ENCODE data around the gene GCNT1. TPM values are rescaled to one million over a fixed set of nuclear protein-coding genes. Genes with fewer than 3 reads are reported as not detected.
"Not testable (repeated sequence)": the region's sequence is repeated elsewhere in the genome, so short reads cannot be mapped to it uniquely, and the experiment has no call there.

The GCNT1 gene
- total RNA-seq, 1 donor from 2014 or later = 9.2 TPM

DNA sequence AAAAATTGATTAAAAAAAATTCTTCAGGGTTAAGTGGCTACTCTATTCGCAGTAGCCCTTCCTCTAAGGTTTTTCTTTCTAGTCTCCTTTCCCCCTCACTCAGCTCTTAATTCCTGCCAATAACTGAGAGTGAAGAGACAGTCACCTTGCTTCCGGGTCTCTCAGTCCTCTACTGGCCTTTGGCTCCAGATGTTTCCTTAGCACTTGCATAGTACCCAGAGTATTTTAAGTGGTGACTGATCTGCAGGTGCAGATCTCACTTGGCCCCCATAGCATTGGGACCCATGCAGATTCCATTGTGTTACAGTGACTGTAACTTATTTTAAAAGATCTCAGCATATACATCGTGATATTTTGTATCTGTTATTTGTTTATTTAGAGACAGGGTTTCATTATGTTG is 66.2 kb downstream of the GCNT1 start:
- no peak for ATAC-seq
- intact Hi-C loops (cut with DNase I) = no loop called here
- DNase-seq (ENCODE audit: low spot score) = no peak

DNA sequence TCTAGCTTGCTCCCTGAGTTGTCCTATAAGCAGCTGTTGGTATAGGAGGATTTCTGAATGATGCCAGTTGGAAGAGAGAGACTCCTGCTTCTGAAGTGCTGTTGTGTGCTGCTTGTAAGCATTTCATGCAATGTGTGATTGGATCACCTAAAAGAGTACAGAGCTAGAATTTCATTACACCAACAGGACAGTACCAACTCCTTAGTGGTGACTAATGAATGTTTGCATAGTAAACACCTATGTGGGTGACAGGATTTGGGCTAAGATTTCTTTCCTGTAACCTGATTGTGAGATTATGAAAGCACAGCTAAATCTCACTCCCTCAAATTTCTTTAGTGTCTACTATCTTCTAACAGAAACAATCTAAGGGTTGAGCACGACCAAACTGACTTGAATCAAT is 67.0 kb downstream of the GCNT1 start:
- ATAC-seq = no peak
- intact Hi-C loops (cut with DNase I) = no loop called here
- no peak for DNase-seq (ENCODE audit: low spot score)

GRCh38 chr9:76528056-76528455 is 69.1 kb downstream of the GCNT1 start:
- ATAC-seq = no peak
- DNase-seq (ENCODE audit: low spot score) = no peak
- intact Hi-C loops (cut with DNase I) = no loop called here

- DNase-seq (ENCODE audit: low spot score) (no peak), ATAC-seq (no peak)
- intact Hi-C loops (cut with DNase I) = no loop called here
Measured at GRCh38 chr9:76528642-76529190, 69.7 kb downstream of the GCNT1 start.

DNA sequence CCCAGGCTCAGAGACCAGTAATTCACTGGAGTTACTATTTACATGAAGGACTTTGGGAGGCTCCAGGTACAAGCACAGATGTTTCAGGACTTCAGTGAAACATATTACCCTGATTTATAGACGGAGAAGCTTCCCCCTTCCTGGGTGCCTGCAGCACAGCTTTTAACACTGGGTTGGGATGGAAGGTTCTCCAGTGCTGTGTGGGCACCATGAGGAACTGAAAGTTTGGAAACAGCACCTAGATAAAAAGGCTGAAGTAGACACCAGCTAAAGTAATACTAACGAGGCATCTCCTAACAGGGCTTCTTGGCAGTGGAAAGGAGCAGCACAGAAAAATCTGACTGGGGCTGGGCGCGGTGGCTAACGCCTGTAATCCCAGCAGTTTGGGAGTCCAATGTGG is 70.7 kb downstream of the GCNT1 start:
- intact Hi-C loops (cut with DNase I) = no loop called here
- ATAC-seq (no peak), DNase-seq (ENCODE audit: low spot score) (no peak)

DNA sequence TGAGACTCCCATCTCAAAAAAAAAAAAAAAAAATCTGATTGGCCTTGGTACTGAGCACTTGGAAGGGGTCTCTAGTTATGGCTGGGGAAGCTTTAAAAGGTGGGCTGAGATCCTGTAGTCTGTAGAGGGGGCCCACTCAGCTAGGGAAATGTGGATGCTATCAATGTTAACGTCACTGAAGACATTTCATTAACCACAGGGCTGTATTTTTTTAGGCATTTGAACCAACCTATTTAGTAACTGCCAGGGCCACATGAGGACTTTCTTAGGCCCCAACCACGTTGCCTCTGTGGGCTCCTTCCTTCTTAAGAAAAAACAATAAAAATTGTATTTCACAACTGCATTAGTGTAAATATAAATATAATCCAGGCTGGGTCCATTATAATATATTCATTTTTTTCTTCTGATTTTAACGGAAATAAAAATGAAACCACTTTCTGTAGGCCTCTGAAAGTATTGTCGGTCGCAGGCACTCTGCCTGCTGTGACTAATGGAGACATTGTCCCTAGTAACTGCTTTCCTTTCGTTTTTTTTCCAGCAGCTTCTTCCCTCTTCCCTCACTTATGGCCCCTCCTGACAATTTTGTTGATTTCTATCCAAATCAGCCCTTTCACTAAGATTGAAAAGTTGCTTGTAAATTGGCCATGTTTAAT is 71.6 kb downstream of the GCNT1 start:
- DNase-seq (ENCODE audit: low spot score) (no peak), ATAC-seq (peak; percentile 33)
- intact Hi-C loops (cut with DNase I) = no loop called here

GRCh38 chr9:76531231-76531780 is 72.3 kb downstream of the GCNT1 start:
- intact Hi-C loops (cut with DNase I) = no loop called here
- no peak for ATAC-seq
- DNase-seq (ENCODE audit: low spot score) = no peak

GRCh38 chr9:76532877-76533276 is 73.9 kb downstream of the GCNT1 start:
- DNase-seq (ENCODE audit: low spot score); ATAC-seq; intact Hi-C loops (cut with DNase I): not testable (repeated sequence)

DNA sequence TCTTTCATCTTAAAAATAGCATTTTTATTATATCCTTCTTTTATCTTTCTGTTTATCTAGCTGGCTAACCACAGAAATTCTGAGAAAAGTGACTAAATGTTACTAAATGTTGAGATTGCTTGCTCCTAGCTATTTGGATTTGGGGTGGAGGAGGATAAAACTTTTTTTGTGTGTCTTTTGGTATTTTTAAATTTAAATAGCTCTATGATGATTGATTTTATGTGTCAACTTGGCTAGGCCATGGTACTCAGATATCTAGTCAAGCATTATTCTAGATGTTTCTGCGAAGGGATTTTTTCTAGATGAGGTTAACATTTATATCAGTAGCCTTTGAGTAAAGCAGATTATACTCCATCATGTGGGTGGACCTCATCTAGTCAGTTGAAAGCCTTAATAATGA is 75.0 kb downstream of the GCNT1 start:
- no peak for DNase-seq (ENCODE audit: low spot score)
- ATAC-seq = no peak
- intact Hi-C loops (cut with DNase I) = no loop called here

DNA sequence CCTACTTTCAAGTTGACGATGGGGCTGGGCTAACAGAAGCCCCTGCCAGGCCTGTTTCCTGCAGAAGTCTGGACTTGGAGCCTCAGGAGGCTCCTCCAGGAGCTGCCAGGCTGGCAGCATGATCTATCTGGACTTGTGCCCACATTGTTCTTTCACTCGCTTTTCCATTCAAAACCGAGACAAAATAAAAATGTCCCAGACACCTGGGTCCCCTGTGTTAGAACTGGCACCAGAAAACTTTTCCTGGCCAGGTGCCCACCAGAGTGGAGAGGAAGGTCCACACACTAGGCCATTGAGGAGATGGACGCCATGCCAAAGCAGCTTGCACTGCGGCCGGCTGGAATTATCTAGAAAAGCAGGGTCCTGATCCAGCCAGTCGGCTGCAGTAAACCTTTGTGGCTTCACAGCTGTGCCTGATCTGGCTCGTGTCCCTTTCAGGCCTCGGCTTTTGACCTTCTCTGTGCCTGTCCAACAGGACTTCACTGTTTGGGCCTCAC is 78.2 kb downstream of the GCNT1 start:
- intact Hi-C loops (cut with DNase I) = no loop called here
- ATAC-seq (peak; percentile 92), DNase-seq (ENCODE audit: low spot score) (peak; percentile 82)

- intact Hi-C loops (cut with DNase I) = no loop called here
- ATAC-seq = no peak
- no peak for DNase-seq (ENCODE audit: low spot score)
Measured at GRCh38 chr9:76539180-76539579, 80.2 kb downstream of the GCNT1 start.

- ATAC-seq (no peak), DNase-seq (ENCODE audit: low spot score) (no peak)
- intact Hi-C loops (cut with DNase I) = no loop called here
Measured at GRCh38 chr9:76542360-76542759, 83.4 kb downstream of the GCNT1 start.

GRCh38 chr9:76545191-76545590 is 86.2 kb downstream of the GCNT1 start:
- ATAC-seq (no peak), DNase-seq (ENCODE audit: low spot score) (no peak)
- intact Hi-C loops (cut with DNase I) = no loop called here

DNA sequence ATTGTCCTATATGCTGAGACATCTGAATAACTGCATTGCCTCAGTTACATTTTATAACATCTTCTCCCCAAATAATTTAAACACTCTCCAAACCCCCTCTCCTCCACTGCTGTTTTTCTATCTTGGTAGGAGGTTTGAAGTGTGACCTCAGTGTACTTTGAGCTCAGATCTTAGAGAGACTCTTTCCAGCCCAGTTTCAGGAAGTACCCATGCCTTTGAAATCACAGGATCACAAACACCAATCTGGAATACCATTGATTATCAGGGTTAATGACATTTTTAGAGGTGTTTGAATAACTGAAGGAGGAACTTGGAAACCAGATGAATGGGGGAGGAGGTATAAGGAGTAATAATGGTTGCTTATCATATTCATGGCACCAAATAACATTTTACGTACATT is 93.2 kb downstream of the GCNT1 start:
- DNase-seq (ENCODE audit: low spot score) (no peak), ATAC-seq (no peak)
- intact Hi-C loops (cut with DNase I) = no loop called here

GRCh38 chr9:76552751-76553455 is 93.9 kb downstream of the GCNT1 start:
- intact Hi-C loops (cut with DNase I) = no loop called here
- DNase-seq (ENCODE audit: low spot score) = no peak

GRCh38 chr9:76553680-76554079 is 94.7 kb downstream of the GCNT1 start:
- ATAC-seq (no peak), DNase-seq (ENCODE audit: low spot score) (no peak)
- intact Hi-C loops (cut with DNase I) = no loop called here

More at GRCh38 chr9:76552751-76553455, 93.9 kb downstream of the GCNT1 start:
- ATAC-seq = no peak
